ENCODE data around the gene SLC39A11.

- TF ChIP-seq CTCF (IDR thresholded peaks at IDR 0.05; ENCODE audit: poor library complexity, severe bottlenecking) (no peak), TAF1 (IDR thresholded peaks at IDR 0.05; ENCODE audit: low read depth) (no peak), POLR2AphosphoS5 (IDR thresholded peaks at IDR 0.05) (no peak), EZH2 (IDR thresholded peaks at IDR 0.05; ENCODE audit: borderline replicate concordance, insufficient read depth, low read length, poor library complexity, severe bottlenecking) (no peak), RAD21 (conservative IDR thresholded peaks at IDR 0.05) (no peak), EP300 (conservative IDR thresholded peaks at IDR 0.05; ENCODE audit: poor library complexity, severe bottlenecking) (no peak), REST (IDR thresholded peaks at IDR 0.05; ENCODE audit: borderline replicate concordance) (no peak), SMC3 (conservative IDR thresholded peaks at IDR 0.05; ENCODE audit: poor library complexity) (no peak), MXI1 (conservative IDR thresholded peaks at IDR 0.05; ENCODE audit: poor library complexity, severe bottlenecking) (no peak)
Measured at GRCh38 chr17:73029021-73029420, 63.5 kb downstream of the SLC39A11 start.
